GM06990 (cell line): Measurements from ENCODE around the gene KIR3DL3.
"Not testable (repeated sequence)": the region's sequence is repeated elsewhere in the genome, so short reads cannot be mapped to it uniquely, and the experiment has no call there.

ENCODE experiments used
- DNase-seq: peaks from one replicate; pipeline ENCODE4 v3.0.0-alpha.2; 2011; ENCODE audit not compliant: insufficient read length; ENCODE audit errors: extremely low read depth
- H3K27me3 ChIP-seq: replicated peaks from 2 replicates; pipeline ENCODE4 v1.6.0; 2011; ENCODE audit warnings: low read length; ENCODE audit not compliant: control insufficient read depth, insufficient read depth
- H3K36me3 ChIP-seq: 2 replicates; pipeline ENCODE4 v1.5.1; 2011; ENCODE audit warnings: low read length; ENCODE audit not compliant: control insufficient read depth, insufficient read depth
- H3K4me3 ChIP-seq: replicated peaks from 2 replicates; pipeline ENCODE4 v1.5.1; 2011; ENCODE audit warnings: low read depth, mild to moderate bottlenecking, control low read depth, low read length
- CTCF ChIP-seq: IDR thresholded peaks from 2 replicates; pipeline ENCODE4 v1.5.1; 2011; ENCODE audit warnings: low read length, control low read depth, mild to moderate bottlenecking, inconsistent platforms; ENCODE audit not compliant: insufficient read depth, poor library complexity, severe bottlenecking

Gene KIR3DL3

GRCh38 chr19:54691582-54692297 lies 32.5 kb upstream of the KIR3DL3 start:
- Histone ChIP-seq H3K36me3 (no peaks in the 10 kb centered on the region), H3K27me3 (no peaks in the 10 kb centered on the region), H3K4me3 (no peak overlapping the region)
- DNase-seq, result no peak
- TF ChIP-seq CTCF, result no peak

DNA sequence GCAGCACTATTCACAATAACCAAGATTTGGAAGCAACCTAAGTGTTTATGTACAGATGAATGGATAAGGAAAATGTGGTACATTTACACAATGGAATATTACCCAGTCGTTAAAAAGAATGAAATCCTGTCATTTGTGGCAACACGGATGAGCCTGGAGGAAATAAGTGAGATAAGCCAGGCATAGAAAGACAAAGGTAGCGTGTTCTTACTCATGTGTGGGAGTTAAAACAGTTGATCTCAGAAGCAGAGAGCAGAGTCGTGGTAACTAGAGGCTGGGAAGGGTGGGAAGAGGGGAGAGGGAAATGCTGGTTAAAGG lies 32.0 kb upstream of the KIR3DL3 start:
- no peak for TF ChIP-seq CTCF
- Histone ChIP-seq H3K36me3 (no peaks in the 10 kb centered on the region), H3K4me3 (no peak overlapping the region), H3K27me3 (no peaks in the 10 kb centered on the region)
- no peak for DNase-seq

GRCh38 chr19:54694648-54695047 lies 29.6 kb upstream of the KIR3DL3 start:
- no peak for DNase-seq
- Histone ChIP-seq H3K4me3 (no peak overlapping the region), H3K27me3 (no peaks in the 10 kb centered on the region; the same call in 1 of the 2 replicates), H3K36me3 (no peaks in the 10 kb centered on the region)
- no peak for TF ChIP-seq CTCF

DNA sequence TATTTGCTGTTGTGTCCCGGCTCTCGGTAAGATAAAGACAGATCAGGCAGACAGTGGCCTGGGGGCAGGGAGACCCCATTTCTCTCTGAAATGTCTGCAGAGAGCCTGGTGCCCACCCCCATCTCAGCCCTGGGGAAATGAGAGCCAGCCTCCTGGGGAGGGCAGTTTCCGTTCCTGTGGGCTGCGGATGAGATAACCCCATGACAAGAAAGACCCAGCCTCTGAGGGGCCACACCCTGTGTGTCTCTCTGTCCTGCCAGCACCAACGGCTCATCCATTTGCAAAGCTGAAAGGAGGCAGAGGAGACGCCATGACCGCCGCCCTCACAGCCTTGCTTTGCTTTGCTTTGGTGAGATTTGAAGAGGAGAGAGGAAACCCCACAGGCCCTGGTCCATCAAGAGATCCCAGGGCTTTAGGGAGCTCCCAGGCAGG lies 28.1 kb upstream of the KIR3DL3 start:
- H3K36me3 ChIP-seq, result no peaks in the 10 kb centered on the region
- H3K27me3 ChIP-seq, result no peaks in the 10 kb centered on the region; the same call in 1 of the 2 replicates
- no peak for DNase-seq
- no peak for TF ChIP-seq CTCF
- no peak overlapping the region for H3K4me3 ChIP-seq

DNA sequence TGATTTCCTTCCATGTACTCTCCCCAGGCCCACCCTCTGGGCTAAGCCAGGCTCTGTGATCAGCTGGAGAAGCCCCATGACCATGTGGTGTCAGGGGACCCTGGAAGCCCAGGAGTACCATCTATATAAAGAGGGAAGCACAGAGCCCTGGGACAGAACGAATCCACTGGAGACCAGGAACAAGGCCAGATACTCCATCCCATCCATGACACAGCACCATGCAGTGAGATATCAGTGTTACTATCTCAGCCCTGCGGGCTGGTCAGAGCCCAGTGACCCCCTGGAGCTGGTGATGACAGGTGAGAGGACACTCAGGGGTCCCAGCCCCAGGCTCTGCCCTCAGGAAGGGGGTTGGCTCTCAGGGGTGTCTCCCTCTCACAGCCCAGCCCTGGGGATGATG lies 27.5 kb upstream of the KIR3DL3 start:
- no peak for DNase-seq
- H3K36me3 ChIP-seq, result no peaks in the 10 kb centered on the region
- TF ChIP-seq CTCF, result no peak
- H3K27me3 ChIP-seq, result no peaks in the 10 kb centered on the region; the same call in 1 of the 2 replicates
- H3K4me3 ChIP-seq, result no peak overlapping the region

- DNase-seq, H3K27me3 ChIP-seq, H3K36me3 ChIP-seq, H3K4me3 ChIP-seq: not testable (repeated sequence)
Observed at GRCh38 chr19:54697716-54698115, 26.5 kb upstream of the KIR3DL3 start.
